GM12801 (cell line): ENCODE data around the gene RIMKLB.

ENCODE experiments used
- TF ChIP-seq, protein P1 (sequence below): IDR thresholded peaks from one replicate; pipeline ENCODE4 v1.5.1; 2011; ENCODE audit warnings: control low read depth; ENCODE audit not compliant: insufficient read length; ENCODE audit errors: extremely low read depth

The RIMKLB gene

DNA sequence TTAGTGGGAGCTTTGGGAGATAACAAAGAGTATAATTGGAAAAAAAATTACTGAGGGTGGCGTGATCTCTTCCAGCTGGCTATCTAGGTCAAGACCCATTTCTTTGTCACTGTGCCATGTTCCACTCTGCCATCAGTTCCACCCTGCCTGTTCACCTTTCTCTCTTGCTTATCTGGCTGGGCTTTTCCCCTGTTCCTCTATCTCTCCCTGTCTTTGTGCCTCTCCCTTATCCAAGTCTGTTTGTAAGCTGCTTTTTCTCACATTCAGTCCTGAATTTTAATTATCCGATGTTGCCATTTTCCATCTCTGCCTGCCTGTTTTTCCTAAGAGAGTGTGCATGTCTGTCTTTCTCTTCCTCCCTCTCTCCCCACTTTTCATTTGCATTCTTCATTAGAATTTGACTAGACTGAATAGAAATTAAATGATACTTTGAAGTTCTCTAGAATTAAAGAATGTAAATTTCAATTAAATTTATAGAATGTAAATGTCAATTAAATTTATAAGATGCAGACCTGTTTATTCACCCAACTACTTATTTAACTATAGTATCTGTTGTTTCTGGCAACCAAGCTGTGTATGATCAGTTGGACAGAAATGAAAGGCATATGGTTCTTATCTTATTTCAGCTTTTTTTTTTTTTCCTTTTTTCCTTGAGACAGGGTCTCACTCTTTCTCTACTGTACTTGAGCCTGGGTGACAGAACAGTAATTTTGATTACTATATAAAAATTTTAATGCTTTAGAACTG lies 83.8 kb downstream of the RIMKLB start:
- TF ChIP-seq, protein P1, sequence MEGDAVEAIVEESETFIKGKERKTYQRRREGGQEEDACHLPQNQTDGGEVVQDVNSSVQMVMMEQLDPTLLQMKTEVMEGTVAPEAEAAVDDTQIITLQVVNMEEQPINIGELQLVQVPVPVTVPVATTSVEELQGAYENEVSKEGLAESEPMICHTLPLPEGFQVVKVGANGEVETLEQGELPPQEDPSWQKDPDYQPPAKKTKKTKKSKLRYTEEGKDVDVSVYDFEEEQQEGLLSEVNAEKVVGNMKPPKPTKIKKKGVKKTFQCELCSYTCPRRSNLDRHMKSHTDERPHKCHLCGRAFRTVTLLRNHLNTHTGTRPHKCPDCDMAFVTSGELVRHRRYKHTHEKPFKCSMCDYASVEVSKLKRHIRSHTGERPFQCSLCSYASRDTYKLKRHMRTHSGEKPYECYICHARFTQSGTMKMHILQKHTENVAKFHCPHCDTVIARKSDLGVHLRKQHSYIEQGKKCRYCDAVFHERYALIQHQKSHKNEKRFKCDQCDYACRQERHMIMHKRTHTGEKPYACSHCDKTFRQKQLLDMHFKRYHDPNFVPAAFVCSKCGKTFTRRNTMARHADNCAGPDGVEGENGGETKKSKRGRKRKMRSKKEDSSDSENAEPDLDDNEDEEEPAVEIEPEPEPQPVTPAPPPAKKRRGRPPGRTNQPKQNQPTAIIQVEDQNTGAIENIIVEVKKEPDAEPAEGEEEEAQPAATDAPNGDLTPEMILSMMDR, result no peak

DNA sequence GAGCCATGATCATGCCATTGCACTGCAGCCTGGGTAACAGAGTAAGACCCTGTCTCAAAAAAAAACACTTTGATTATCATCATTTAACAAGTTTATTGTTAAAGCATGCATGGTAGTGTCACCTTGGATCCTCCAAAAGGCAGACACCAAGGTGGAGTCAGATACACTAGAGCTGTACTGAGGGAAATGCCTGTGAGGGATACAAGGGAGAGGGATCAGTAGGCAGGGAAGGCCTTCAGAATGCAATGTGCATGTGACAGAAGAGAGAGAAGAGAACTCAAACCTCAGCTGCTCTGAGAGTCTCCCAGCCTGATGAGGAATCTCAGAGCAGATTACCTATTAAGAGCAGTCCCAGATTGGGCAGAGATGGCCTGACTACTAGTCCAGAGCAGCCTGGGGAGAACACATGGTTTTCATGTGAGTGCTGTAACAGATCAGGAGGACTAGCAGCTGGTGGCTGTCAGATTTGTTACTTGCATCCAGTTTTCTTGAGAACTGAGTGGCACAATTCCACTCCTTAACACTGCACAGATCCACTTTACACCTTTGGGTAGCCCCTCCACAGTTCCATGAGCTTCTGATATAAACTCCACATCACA lies 86.6 kb downstream of the RIMKLB start:
- TF ChIP-seq, protein P1, result no peak

DNA sequence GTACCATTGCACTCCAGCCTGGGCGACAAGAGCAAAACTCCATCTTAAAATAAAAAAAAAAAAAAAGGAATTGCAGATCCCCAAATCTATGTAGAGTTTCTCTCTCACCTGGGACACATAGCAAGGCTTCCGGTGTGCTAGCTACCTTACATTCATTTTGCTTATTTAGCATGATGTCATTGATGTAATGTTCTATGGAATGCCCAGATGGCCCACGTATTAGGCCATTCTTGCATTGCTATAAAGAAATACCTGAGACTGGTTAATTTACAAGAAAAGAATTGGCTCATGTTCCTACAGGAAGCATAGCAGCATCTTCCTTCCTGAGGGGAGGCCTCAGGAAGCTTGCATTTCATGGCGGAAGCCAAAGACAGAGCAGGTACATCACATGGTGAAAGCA lies 87.7 kb downstream of the RIMKLB start:
- TF ChIP-seq, protein P1, result no peak

DNA sequence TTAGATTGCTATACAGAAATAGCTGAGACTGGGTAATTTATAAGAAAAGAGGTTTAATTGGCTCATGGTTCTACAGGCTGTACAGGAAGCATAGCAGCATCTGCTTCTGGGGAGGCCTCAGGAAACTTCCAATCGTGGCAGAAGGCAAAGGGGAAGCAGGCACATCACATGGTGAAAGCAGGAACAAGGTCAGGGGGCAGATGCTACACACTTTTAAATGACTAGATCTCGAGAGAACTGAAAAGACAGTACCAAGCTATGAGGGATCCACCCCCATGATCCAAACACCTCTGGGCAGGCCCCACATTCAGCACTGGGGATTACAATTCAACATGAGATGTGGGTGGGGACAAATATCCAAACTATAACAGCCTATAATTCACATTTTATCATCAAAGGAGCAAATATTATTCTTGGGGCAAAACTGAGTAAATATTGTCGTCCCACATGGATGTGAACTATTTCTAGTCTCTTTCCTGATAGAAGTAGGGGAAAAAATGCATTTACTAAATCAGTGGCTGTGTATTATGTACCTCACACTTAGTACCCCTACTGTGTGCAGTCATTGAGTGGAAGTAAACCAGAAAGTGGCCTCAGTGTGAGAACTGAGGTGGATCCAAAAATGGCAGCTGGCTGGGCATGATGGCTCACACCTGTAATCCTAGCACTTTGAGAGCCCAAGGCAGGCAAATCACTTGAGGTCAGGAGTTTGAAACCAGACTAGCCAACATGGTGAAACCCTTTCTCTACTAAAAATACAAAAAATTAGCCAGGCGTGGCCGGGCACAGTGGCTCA lies 99.2 kb downstream of the RIMKLB start:
- TF ChIP-seq, protein P1, result no peak

DNA sequence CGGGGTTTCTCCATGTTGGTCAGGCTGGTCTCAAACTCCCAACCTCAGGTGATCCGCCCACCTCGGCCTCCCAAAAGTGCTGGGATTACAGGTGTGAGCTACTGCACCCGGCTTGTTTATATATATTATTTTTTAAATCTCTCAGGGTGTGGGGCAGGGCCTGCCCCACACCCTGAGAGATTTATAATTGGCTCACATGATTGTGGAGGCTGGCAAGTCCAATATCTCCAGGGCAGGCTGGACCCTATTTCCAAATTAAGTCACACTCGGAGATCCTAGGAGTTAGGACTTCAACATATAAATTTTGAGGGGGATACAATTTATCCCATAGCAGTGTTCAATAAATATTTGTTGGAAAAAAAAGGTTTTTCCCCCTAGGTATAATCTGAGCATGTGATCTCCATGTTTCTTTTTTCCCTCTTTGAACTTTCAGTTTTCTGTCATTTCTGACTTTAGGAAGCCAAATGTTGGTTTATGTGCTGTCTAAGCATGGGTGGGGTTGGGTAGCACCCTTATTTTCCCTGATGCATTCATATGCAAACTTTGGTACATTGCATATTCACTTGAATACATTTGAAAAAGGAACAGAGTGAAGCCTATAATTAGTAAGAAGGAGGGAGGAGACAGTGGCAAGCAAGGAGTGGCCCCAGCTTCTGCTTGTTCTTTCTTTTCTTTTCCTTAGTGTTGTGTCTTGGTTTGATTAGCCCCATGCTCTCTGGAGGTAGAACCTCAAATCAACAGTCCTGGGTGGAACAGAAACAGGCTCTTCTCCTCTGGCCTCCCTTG lies 116.0 kb downstream of the RIMKLB start:
- TF ChIP-seq, protein P1, result no peak

DNA sequence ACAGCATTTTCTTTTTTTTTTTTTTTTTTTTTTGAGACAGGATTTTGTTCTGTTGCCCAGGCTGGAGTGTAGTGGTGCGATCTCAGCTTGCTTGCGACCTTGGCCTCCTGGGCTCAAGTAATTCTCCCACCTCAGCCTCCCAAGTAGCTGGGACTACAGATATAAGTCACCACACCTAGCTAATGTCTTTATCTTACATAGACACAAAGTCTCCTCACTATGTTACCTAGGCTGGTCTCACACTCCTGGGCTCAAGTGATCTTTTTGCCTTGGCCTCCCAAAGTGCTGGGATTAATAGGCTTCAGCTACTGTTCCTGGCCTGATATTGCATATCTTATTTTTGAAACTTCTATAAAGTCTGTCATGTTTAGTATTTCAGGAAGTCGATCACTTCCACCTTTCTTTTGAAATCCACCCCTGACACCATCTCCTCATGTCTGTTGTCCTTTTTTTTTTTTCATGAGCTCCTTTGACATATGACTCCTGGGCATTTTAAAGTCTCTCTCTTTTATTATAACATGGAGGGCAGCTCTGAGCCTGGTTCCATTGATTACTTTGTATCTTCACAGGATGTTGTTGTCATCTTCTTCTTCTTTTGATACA lies 118.8 kb downstream of the RIMKLB start:
- TF ChIP-seq, protein P1, result no peak
